Smooth muscle cell (in vitro differentiated cells): Measurements from ENCODE around the gene FCGR3A. TPM values are rescaled to one million over a fixed set of nuclear protein-coding genes. Genes with fewer than 3 reads are reported as not detected.
"Not testable (repeated sequence)": the region's sequence is repeated elsewhere in the genome, so short reads cannot be mapped to it uniquely, and the experiment has no call there.

Source experiments
- DNase-seq: peaks from one replicate; lab custom pipeline; 2025; ENCODE audit not compliant: unreplicated experiment; lab: John Stamatoyannopoulos, UW
- H2AFZ ChIP-seq: fragments of 200-600 bp; sonication (generic); 2 replicates; pipeline ENCODE4 v1.6.0; 2016; ENCODE audit warnings: antibody characterized with exemption, low read depth, mild to moderate bottlenecking
- H3F3A ChIP-seq: fragments of 200-600 bp; sonication (generic); 2 replicates; pipeline ENCODE4 v1.6.0; 2017; ENCODE audit warnings: antibody characterized with exemption, low read depth
- H3K27ac ChIP-seq: fragments of 200-600 bp; sonication (generic); 2 replicates; pipeline ENCODE4 v1.5.1; 2016; ENCODE audit warnings: low read depth, mild to moderate bottlenecking
- H3K27me3 ChIP-seq: fragments of 200-600 bp; sonication (generic); 2 replicates; pipeline ENCODE4 v1.6.1; 2016; ENCODE audit warnings: low read depth, mild to moderate bottlenecking
- H3K36me3 ChIP-seq: fragments of 200-600 bp; sonication (generic); 2 replicates; pipeline ENCODE4 v1.5.1; 2016; ENCODE audit warnings: low read depth
- H3K4me1 ChIP-seq: fragments of 200-600 bp; sonication (generic); 2 replicates; pipeline ENCODE4 v1.5.1; 2016; ENCODE audit warnings: low read depth
- H3K4me2 ChIP-seq: fragments of 200-600 bp; sonication (generic); 2 replicates; pipeline ENCODE4 v1.6.0; 2016; ENCODE audit warnings: mild to moderate bottlenecking
- H3K4me3 ChIP-seq: fragments of 200-600 bp; sonication (generic); 2 replicates; pipeline ENCODE4 v1.5.1; 2016; ENCODE audit warnings: mild to moderate bottlenecking
- H3K79me2 ChIP-seq: fragments of 200-600 bp; sonication (generic); 2 replicates; pipeline ENCODE4 v1.6.0; 2016; ENCODE audit warnings: low read depth, mild to moderate bottlenecking
- H3K9ac ChIP-seq: fragments of 200-600 bp; sonication (generic); 2 replicates; pipeline ENCODE4 v1.6.0; 2016; ENCODE audit warnings: low read depth
- H3K9me3 ChIP-seq: fragments of 200-600 bp; sonication (generic); replicated peaks from 2 replicates; pipeline ENCODE4 v1.5.1; 2016; ENCODE audit warnings: low read depth
- H4K20me1 ChIP-seq: fragments of 200-600 bp; sonication (generic); 2 replicates; pipeline ENCODE4 v1.6.0; 2016; ENCODE audit warnings: low read depth
- CTCF ChIP-seq: fragments of 200-600 bp; sonication (generic); IDR thresholded peaks from 2 replicates; pipeline ENCODE4 v1.5.1; 2017; ENCODE audit warnings: borderline replicate concordance, mild to moderate bottlenecking, antibody characterized with exemption; ENCODE audit not compliant: insufficient read depth, poor library complexity, severe bottlenecking
- WGBS: methylation state at CpG from one replicate; pipeline ENCODE4 v1.1.7; 2016; ENCODE audit warnings: low lambda C conversion rate; 5-methylcytosine and 5-hydroxymethylcytosine counted together
- polyA plus RNA-seq: library from polyadenylated mRNA; unstranded; fragments of >200 nt; fragmentation: Nextera tagmentation; extraction: Ambion mirVana; gene quantifications from 2 replicates; pipeline ENCODE4 v1.2.1, GENCODE V29; 2016
- total RNA-seq: library from RNA; depleted of rRNA; stranded (reverse); fragments of >200 nt; gene quantifications from 2 replicates; pipeline ENCODE4 v1.2.3, GENCODE V29; 2014

The FCGR3A gene
- not detected in 2 replicates for total RNA-seq
- 0.09 TPM in 1 of 2 replicates, not detected in the other for polyA plus RNA-seq

GRCh38 chr1:161549652-161550051 is at the start of gene FCGR3A:
FCGR3A (minus strand) TSS chr1:161549818; CDS start chr1:161549736, 82 bp downstream.
- no peak within 1 kb of the TSS for H2AFZ ChIP-seq
- no peaks in the 10 kb centered on the region for H3K4me1 ChIP-seq
- no peaks in the 10 kb centered on the region for H3K9me3 ChIP-seq
- no peaks in the 10 kb centered on the region for H4K20me1 ChIP-seq
- no peak within 1 kb of the TSS for H3K9ac ChIP-seq
- TF ChIP-seq CTCF: no peak
- no peaks in the 10 kb centered on the region for H3K27me3 ChIP-seq
- H3K4me3 ChIP-seq: no peak within 1 kb of the TSS
- DNase-seq: no peak
- H3K36me3 ChIP-seq: no peaks in the 10 kb centered on the region
- H3K4me2 ChIP-seq: no peak within 1 kb of the TSS
- no peaks in the 10 kb centered on the region for H3K79me2 ChIP-seq
- H3F3A ChIP-seq: no peaks in the 10 kb centered on the region
- 91% methylated on average over 2 of the region's 2 CpGs for WGBS
- no peak within 1 kb of the TSS for H3K27ac ChIP-seq

DNA sequence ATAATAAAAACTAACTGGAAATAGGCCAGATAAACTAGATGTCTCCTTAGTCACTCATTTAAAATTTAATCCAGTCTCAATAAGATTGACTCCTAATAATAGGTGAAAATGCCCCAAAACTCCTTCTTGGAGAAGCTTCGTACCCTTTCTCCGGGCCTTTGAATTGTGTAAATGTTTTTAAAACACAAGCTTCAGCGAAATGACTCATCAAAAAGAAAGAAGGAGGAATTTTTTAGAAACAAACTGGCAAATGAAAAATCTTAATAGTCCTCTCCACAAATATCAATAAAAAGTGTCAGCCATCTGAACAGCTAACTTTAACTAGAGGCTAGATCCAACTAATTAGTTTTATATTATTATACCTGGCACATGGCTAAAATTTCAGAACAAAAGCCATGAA is 47.5 kb upstream of the FCGR3A start:
- WGBS: 84% methylated on average over 3 of the region's 3 CpGs
- not testable (repeated sequence) for H3K9me3 ChIP-seq, H3K4me1 ChIP-seq, DNase-seq, H3K27me3 ChIP-seq, H3K4me3 ChIP-seq, H2AFZ ChIP-seq, H3F3A ChIP-seq, H3K36me3 ChIP-seq, H3K4me2 ChIP-seq, H3K27ac ChIP-seq, H3K9ac ChIP-seq, H3K79me2 ChIP-seq, H4K20me1 ChIP-seq

- 45% methylated on average over 2 of the region's 2 CpGs for WGBS
- peak overlapping the region; percentile 28 for H2AFZ ChIP-seq
- not testable (repeated sequence) for H3K27ac ChIP-seq, H3K79me2 ChIP-seq, H3K9me3 ChIP-seq, H3F3A ChIP-seq, H3K4me2 ChIP-seq, H4K20me1 ChIP-seq, DNase-seq, H3K4me3 ChIP-seq, H3K9ac ChIP-seq, H3K27me3 ChIP-seq, H3K36me3 ChIP-seq, H3K4me1 ChIP-seq
Observed at GRCh38 chr1:161595583-161595982, 46.0 kb upstream of the FCGR3A start.

- H3K9ac ChIP-seq, H3K79me2 ChIP-seq, H3K36me3 ChIP-seq, H3K27me3 ChIP-seq, H3K4me2 ChIP-seq, DNase-seq, H3K4me1 ChIP-seq, H3F3A ChIP-seq, H4K20me1 ChIP-seq, H3K4me3 ChIP-seq, H3K9me3 ChIP-seq: not testable (repeated sequence)
- Histone ChIP-seq H3K27ac (peak overlapping the region; percentile 38), H2AFZ (peak overlapping the region; percentile 28)
- WGBS: 37% methylated on average over 2 of the region's 2 CpGs
Observed at GRCh38 chr1:161595173-161595572, 45.6 kb upstream of the FCGR3A start.

- not testable (repeated sequence) for H2AFZ ChIP-seq, H3K4me3 ChIP-seq, H3K9me3 ChIP-seq, H4K20me1 ChIP-seq, H3K9ac ChIP-seq, H3K27ac ChIP-seq, H3F3A ChIP-seq, DNase-seq, H3K4me1 ChIP-seq, H3K79me2 ChIP-seq, H3K27me3 ChIP-seq, H3K36me3 ChIP-seq
- WGBS: 31% methylated on average over 4 of the region's 4 CpGs
- peak overlapping the region; percentile 11 for H3K4me2 ChIP-seq
Observed at GRCh38 chr1:161594269-161594984, 44.8 kb upstream of the FCGR3A start.

GRCh38 chr1:161593092-161593755 is 43.6 kb upstream of the FCGR3A start:
- H3K9me3 ChIP-seq, H4K20me1 ChIP-seq, DNase-seq, H2AFZ ChIP-seq, H3K27ac ChIP-seq, H3K36me3 ChIP-seq, H3F3A ChIP-seq, H3K4me1 ChIP-seq, H3K27me3 ChIP-seq, H3K4me3 ChIP-seq, H3K9ac ChIP-seq, H3K4me2 ChIP-seq, H3K79me2 ChIP-seq: not testable (repeated sequence)
- WGBS: 89% methylated on average over 11 of the region's 11 CpGs

- not testable (repeated sequence) for H3K36me3 ChIP-seq, H3F3A ChIP-seq, H3K9ac ChIP-seq, H3K4me2 ChIP-seq, H3K79me2 ChIP-seq, H3K4me1 ChIP-seq, H4K20me1 ChIP-seq, H3K9me3 ChIP-seq, H3K27me3 ChIP-seq, H3K4me3 ChIP-seq, H2AFZ ChIP-seq, DNase-seq, H3K27ac ChIP-seq
- 63% methylated on average over 3 of the region's 3 CpGs for WGBS
Observed at GRCh38 chr1:161592586-161592985, 43.0 kb upstream of the FCGR3A start.
